Prostate gland (tissue), 2 donors: ENCODE data around the gene DAB1.

ENCODE experiments used
- CTCF ChIP-seq, 4 experiments: fragments of 200-600 bp in 2 of 4; fragments of 450-650 bp in 2 of 4; sonication (generic) in 2 of 4; IDR thresholded peaks; 1 replicate in 3 of 4; 2 replicates in 1 of 4; pipeline ENCODE4 v1.5.1; 2016 to 2019; ENCODE audit warnings: antibody characterized with exemption in 4 of 4, mild to moderate bottlenecking in 2 of 4, moderate library complexity in 2 of 4
- POLR2A ChIP-seq: fragments of 450-650 bp; IDR thresholded peaks from one replicate; pipeline ENCODE4 v1.6.1; 2016; ENCODE audit warnings: antibody characterized with exemption, mild to moderate bottlenecking

- TF ChIP-seq CTCF (IDR thresholded peaks at IDR 0.05) (no peak), POLR2A (no peak)
Observed at GRCh38 chr1:57345916-57346315, 77.9 kb downstream of the DAB1 start.
